HG03039 (cell line): ENCODE results near the gene SLC27A6.
"Not testable (repeated sequence)": the region's sequence is repeated elsewhere in the genome, so short reads cannot be mapped to it uniquely, and the experiment has no call there.

Source experiments
- ATAC-seq: cut with Tn5 transposase; IDR thresholded peaks from one replicate; pipeline ENCODE4 v1.9.1; 2021; ENCODE audit warnings: mild to moderate bottlenecking, moderate library complexity; ENCODE audit not compliant: unreplicated experiment

The SLC27A6 gene, protein sequence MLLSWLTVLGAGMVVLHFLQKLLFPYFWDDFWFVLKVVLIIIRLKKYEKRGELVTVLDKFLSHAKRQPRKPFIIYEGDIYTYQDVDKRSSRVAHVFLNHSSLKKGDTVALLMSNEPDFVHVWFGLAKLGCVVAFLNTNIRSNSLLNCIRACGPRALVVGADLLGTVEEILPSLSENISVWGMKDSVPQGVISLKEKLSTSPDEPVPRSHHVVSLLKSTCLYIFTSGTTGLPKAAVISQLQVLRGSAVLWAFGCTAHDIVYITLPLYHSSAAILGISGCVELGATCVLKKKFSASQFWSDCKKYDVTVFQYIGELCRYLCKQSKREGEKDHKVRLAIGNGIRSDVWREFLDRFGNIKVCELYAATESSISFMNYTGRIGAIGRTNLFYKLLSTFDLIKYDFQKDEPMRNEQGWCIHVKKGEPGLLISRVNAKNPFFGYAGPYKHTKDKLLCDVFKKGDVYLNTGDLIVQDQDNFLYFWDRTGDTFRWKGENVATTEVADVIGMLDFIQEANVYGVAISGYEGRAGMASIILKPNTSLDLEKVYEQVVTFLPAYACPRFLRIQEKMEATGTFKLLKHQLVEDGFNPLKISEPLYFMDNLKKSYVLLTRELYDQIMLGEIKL

DNA sequence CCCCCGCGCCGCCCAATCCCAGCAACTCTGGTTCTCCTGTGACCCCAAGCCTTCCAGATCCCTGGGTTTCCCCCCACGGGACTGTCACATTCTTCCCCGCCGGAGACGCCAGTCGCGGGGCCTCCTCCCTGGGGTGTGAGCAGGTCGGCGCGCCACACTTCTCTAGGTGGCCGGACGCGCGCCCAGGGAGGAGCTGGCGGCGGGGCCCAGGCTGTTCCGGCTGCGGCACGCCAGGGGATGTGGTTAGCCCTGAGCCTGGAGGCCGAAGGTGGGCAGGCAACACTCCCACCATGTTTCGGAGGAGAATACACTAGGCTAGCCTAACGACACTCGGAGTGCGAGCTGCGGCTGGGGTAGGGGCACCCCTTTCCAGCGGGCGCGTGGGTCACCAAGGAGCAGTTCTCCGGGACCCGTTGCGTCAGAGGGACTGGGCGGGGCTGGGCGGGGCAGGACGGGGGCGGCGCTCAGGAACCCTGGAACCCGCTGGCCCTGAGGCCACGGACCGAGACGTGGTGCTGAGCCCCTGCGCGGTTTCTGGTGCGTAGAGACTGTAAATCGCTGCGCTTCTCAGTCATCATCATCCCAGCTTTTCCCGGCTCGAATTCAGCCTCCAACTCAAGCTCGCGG lies at the start of gene SLC27A6:
Gene SLC27A6, plus strand, starts transcription at position 478 of the 627 bp plus-strand sequence. CDS start 650 bp downstream, outside the sequence.
- no peak for ATAC-seq

DNA sequence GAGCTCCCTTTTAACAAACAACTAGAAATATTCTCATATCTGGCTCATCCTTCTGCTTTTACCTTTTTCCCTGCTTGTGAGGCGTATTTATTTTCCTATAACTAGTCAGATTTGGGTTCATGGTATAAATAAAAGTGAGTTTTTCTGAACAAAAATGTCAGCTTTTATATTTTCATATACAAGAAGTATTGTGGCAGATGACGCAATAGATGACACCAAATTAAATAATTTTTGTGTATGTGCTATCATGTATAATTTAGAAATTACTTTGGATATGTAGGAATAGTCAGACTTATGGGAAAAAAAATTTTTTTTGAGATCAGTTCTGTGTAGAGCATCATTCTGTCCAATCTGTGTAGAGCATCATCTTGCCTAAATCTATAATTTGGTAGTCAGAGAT lies 45.7 kb upstream of the SLC27A6 start:
- no peak for ATAC-seq

DNA sequence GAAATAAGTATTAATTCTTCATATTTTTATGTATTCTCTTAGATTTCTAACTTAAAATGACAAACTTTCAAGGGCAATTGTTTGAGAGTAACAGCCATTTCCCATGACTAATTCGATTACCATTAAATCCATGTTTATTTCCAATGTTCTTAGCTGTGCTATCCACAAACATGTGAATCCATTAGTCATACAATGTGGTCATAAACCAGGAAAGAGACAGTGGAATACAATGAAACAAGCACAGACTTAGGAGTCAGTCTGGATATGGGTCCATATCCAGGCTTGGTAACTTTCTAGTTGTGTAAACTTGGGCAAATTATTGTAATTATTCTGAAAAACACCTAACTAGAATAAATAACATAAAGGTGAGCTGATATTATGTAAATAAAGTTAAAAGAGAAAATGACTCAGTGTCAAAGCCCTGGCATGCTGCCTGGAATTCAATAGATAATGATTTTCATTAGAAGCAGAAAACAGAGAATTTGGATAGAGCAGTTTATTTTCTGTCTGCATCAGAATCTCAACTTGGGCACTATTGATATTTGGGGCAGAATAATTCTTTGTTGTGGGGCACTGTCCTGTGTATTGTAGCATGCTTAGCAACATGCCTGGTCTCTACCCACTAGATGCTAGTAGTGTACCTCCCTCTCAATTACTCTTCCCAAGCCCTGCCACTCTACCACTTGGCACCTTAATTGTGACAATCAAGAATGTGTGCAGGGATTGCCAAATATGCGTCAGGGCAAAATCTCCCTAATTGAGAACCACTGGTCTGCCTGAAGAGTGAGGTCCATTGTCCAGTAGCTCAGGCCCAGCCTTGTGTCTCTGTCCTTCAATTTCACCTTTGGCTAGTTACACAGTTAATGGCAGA lies 44.7 kb upstream of the SLC27A6 start:
- no peak for ATAC-seq

DNA sequence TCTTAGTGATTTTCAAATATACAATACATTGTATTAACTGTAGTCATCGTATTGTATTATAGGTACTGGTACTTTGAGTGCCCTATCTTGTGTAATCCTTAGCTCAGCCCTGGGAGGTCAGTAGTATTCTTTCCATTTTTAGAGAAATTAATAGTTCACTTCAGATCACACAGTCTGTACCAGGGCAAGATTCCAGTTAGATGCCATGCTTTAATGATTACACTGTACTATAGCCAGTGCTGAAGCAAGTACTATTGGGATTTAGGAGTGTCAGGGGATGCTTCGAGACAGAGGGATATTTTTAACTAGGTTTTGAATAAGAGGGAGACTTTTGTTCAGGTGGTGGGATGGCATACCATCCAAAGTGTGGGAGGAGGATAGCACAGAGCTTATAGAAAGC lies 41.0 kb upstream of the SLC27A6 start:
- no peak for ATAC-seq

DNA sequence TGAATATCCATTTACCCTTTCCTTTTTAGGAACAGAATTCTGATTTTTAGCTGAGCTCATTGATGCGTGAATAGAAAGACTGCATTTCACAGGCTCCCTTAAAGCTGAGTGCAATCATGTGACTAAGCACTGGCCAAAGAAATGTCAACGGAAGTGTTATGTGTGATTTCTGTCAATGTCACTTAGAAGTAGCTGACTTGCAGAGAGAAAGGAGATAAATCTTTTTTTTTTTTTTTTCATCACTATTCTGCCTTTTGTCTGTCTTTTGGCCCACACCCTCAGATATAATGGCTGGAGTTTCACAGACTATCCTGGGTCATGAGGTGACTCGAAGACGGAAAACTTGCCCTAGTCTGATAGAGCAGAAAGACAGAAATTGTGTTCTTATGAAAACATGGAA lies 39.3 kb upstream of the SLC27A6 start:
- ATAC-seq, result no peak

DNA sequence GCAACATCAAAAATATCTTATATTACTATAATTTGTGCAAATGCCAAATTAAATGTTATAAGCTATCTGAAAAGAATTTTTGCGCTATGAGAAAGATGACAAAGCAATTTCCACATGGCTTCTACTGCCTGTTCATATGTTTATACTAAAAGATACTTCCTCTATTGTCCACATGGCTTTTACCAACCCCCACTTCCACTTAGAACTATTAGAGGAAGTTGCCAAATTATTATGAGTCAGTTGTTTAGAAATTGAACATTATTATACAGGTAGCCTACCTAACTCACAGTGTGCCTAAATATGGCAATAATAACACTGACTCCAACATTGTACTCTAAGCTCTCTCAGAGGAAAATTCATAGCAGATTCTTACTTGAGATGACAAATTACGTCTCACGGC lies 37.6 kb upstream of the SLC27A6 start:
- no peak for ATAC-seq

DNA sequence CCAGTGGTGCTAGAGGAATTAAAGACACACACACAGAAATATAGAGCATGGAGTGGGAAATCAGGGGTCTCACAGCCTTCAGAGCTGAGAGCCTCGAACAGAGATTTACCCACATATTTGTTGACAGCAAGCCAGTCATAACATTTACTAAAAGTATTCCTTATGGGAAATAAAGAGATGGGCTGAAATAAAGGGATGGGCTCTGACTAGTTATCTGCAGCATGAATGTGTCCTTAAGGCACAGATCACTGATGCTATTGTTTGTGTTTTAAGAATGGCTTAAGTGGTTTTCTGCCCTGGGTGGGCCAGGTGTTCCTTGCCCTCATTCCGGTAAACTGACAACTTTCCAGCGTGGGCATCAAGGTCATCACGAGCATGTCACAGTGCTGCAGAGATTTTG lies 33.1 kb upstream of the SLC27A6 start:
- ATAC-seq, result not testable (repeated sequence)

DNA sequence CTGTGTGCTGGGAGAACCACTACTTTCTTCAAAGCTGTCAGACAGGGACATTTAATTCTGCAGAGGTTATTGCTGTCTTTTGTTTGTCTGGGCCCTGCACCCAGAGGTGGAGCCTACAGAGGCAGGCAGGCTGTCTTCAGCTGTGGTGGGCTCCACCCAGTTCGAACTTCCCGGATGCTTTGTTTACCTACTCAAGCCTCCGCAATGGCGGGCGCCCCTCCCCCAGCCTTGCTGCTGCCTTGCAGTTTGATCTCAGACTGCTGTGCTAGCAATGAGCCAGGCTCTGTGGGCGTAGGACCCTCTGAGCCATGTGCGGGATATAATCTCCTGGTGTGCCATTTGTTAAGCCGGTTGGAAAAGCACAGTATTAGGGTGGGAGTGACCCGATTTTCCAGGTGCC lies 22.2 kb upstream of the SLC27A6 start:
- not testable (repeated sequence) for ATAC-seq

DNA sequence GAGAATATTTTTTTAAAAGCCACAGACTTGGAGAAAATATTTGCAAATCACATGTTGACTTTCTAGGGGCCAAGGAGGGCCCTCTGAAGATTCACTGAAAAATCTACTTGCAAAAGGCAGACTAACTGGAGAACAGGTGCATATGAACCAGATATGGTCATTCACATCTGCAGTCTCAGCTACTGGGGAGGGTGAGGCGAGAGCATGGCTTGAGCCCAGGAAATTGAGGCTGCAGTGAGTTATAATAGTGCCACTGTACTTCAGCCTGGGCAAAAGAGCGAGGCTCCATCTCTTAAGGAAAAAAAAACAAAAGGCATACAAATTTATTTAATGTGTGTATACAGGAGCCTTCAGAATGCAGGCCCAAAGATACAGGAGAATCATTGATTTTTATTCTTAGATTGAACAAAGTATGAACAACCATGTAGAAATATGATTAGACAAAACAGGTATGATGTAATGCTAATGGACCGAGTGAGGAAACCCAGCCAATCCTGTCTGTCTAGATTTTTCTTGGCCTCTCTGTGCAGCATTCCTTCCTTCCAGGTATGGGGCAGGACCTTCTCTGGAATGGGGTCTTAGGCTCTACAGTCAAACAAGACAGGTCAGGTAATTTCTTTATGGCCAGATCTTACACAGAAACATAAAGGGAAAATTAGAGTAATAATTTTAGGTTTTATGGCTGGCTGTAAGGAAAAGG lies 15.3 kb upstream of the SLC27A6 start:
- no peak for ATAC-seq

DNA sequence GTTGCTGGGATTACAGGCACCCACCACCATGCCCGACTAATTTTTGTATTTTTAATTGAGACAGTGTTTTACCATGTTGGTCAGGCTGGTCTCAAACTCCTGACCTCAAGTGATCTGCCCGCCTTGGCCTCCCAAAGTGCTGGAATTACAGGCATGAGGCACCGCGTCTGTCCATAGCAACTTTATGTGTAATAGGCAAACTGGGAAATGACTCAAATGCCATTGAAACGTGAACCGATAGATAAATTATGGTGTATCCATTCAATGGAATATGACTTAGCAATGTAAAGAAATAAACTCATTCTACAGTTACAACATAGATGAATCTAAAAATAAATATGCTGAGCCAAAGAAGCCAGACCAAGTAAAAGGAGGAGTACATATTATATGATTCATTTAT lies 14.0 kb upstream of the SLC27A6 start:
- ATAC-seq, result not testable (repeated sequence)

DNA sequence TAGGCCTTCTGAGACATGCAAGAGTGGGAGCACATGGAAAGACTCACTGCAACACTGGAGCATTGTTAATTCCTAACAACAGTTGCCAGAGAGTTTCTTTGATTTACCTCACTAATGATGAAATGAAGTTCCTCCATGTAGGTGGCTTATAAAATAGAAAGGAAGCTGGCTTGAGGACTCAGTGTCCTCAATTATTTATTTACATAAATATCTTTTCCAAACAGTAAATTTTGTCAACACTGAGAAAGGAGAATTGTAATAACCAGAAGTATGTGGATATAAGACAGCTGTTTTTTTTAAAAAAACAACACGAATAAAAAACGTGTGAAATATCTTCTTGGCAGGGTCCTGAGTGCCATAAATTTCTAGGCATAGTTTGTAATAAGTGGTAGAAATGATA lies 9.1 kb upstream of the SLC27A6 start:
- no peak for ATAC-seq

DNA sequence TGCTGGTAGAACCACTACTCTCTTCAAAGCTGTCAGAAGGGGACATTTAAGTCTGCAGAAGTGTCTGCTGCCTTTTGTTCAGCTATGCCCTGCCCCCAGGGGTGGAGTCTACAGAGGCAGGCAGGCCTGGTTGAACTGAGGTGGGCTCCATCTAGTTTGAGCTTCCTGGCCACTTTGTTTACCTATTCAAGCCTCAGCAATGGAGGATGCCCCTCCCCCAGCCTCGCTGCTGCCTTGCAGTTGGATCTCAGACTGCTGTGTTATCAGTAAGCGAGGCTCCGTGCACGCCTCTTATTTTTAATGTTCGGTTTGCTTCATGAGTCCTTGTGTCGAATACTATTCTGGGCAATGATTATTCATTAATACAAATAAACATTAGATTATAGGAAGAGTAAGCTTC lies 3.1 kb upstream of the SLC27A6 start:
- ATAC-seq, result no peak

DNA sequence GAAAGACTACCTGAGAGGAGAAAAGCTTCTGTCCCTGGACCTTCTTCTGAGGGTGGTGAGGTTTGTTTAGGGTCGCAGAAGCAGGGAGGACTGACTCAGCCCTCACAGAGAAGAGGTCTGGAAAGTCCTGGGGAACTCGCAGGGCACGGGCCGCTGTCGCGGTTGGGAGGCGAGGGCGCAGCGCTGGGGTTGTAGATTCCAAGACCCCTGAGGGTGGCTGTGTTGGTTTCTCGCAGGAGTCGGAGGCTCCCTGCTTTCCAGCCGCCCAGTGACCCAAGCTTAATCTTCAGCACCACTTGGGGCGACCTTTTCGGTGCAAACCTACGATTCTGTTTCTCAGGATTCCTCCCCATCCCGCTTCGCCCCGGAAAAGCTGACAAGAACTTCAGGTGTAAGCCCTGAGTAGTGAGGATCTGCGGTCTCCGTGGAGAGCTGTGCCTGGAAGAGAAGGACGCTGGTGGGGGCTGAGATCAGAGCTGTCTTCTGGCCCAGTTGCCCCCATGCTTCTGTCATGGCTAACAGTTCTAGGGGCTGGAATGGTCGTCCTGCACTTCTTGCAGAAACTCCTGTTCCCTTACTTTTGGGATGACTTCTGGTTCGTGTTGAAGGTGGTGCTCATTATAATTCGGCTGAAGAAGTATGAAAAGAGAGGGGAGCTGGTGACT lies 482 bp downstream of the SLC27A6 start:
- ATAC-seq, result no peak

DNA sequence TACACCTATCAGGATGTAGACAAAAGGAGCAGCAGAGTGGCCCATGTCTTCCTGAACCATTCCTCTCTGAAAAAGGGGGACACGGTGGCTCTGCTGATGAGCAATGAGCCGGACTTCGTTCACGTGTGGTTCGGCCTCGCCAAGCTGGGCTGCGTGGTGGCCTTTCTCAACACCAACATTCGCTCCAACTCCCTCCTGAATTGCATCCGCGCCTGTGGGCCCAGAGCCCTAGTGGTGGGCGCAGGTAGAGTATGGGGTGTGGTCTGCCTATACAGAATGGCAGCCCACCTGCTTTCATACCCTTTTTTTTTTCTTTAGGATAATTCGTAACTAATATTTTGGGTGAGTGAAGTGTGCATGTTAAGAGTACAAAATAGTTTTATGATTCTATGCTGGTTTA lies 1.1 kb downstream of the SLC27A6 start:
- ATAC-seq, result no peak

DNA sequence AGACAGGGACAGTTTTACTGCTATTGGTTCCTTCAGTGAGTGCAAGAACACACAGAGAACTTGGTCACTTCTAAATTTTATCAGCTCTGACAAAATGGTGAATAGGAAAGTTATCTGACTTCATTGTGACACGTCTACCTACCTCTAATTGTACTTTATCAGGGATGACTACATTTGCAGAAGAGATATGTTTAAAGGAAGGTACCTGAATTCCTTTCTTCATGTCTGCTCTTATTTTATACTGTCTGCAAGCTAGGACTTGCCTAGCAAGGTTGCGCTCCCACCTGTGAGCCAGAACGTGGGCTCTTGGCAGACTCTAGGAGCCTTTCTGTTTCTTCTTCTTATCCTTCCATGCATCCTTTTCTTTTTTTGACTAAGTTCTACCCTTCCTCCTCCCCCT lies 1.6 kb downstream of the SLC27A6 start:
- ATAC-seq, result no peak

DNA sequence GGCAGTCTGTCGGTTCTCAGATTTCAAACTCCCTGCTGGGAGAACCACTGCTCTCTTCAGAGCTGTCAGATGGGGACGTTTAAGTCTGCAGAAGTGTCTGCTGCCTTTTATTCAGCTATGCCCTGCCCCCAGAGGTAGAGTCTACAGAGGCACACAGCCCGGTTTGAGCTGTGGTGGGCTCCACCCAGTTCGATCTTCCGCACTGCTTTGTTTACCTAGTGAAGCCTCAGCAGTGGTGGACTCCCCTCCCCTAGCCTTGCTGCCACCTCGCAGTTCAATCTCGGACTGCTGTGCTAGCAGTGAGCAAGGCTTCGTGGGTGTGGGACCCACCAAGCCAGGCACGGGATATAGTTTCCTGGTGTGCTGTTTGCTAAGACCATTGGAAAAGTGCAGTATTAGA lies 8.0 kb downstream of the SLC27A6 start:
- no peak for ATAC-seq

DNA sequence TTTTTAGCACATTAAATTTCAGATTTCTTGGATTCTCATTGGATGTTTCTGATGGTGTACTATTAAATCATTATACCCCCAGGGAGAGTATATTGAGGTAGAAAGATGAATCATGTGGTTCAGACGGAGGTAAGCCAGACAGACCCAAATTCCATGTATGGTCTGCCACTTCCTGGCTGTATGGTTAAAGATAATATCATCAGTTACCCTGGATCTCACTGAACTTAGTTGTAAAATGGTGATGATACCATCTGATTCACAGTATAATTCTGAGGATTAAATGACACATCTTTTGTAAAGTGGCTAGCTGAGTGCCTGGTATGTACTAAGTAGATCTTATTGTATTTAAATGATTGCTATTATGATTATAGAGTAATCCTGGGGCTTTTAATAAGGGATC lies 9.3 kb downstream of the SLC27A6 start:
- ATAC-seq, result no peak

DNA sequence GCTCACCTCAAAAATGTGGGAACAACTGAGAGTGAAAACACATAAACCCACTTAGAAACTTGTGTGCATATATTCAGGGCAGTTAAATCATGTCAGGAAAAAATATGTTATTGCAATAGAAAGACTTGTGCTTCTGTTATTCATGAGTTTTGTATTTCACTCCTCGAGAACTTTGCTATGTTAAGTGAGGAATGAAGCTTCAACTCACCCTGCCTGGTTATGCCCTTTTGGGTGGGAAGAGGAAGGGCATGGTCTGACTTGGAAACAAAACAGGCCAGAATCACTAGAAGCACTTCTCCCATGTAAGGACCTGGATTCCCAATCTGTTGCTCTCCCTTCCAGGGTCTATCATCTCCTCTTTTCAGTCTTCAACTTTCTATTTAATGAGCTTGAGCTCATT lies 14.5 kb downstream of the SLC27A6 start:
- ATAC-seq, result no peak

DNA sequence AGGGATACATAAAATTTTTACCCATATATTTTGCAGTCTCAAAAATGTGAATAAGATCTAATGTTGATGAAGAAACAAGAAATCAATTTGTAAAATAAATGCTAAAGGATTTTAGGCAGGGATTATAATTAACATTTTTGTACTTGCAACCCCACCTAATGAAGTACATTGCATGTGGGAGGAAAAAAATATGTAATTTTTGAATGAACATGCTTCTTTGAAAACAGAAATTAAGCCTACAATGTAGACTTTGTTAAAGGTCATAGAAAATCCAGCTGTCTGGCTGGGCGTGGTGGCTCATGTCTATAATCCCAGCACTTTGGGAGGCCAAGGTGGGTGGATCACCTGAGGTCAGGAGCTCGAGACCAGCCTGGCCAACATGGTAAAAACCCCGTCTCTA lies 15.6 kb downstream of the SLC27A6 start:
- ATAC-seq, result no peak

DNA sequence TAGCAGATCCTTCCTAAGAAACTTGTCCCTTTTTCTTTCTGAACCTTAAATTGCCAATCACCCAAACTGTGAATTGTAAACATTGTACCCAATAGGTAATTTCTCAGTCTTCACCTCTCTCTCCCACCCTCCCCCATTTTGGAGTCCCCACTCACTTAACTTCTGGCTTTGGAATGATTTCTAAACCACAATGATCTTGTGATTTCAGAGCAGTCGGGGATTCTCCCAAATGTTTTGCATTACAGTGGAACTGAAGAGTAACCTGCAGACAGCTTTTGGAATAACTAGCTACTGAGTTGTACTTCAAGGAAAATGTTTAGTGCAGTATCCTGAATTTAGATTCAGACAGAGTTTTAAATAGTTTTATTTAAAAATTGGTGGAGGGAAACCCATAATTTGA lies 19.2 kb downstream of the SLC27A6 start:
- ATAC-seq, result no peak
